SIG-M5 (cell line): Measurements from ENCODE around the gene TBX1.

ENCODE experiments used
- DNase-seq: peaks from one replicate; lab custom pipeline; 2025; lab: John Stamatoyannopoulos, UW

The TBX1 gene

GRCh38 chr22:19815093-19815822 is 54.7 kb downstream of the TBX1 start:
- DNase-seq, result no peak

- no peak for DNase-seq
Observed at GRCh38 chr22:19815823-19816290, 55.3 kb downstream of the TBX1 start.

DNA sequence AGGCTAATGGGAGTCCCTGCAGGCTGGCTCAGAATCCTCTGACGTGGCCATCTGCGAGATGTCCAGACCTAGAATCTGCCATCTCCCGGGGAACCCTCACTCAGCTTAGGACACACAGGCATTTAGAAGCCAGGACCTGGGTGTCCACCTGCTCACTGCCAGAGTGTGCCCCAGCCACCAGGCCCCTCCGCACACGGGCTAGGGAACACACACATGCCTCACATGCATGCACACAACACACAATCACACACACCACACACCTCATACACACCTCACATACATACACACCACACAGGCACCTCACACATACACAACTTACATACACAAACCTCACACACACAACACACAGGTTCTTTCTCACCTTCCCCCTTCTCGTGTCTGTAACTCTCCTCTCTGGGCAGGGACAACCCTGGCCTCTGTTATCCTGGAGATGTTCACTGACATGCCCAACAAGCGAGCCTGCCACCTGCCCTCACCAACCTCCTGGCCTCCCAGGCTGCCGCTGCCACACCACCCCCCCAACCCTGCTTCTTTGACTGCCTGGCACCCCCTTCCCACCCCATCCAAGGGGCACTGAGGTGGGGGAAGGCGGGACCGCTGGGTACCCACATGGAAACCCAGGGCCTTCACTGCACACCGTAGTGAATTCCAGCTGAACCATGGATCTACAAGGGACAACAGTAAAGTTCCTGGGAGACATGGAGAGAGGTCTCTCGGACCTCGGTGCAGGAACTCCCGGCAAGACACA is 56.0 kb downstream of the TBX1 start:
- no peak for DNase-seq
